K562 (cell line): ENCODE measurements around the gene LAMA4. TPM values are rescaled to one million over a fixed set of nuclear protein-coding genes. Genes with fewer than 3 reads are reported as not detected.
A peak's percentile ranks its signal among the peaks of the same experiment; 100 is the strongest.

Source experiments
- ATAC-seq: fragments of 200-7000 bp; cut with Tn5 transposase; 3 replicates; pipeline ENCODE4 v1.9.1; 2020; ENCODE audit warnings: moderate library complexity
- BruUV-seq: library from RNA; stranded (reverse); fragments of 400-500 nt; replicated peaks from 2 replicates; lab custom pipeline; 2021; lab: Mats Ljungman, UMichigan
- CTCF ChIA-PET: fragments of 300-600 bp; formaldehyde crosslinking; extraction: SDS; loops from one replicate; lab custom pipeline; 2021; ENCODE audit warnings: low intra/inter-chr PET ratio; lab: Yijun Ruan, JAX
- POLR2A ChIA-PET: fragments of 300-600, 350-650 bp; sonication (Branson Sonifier 250); formaldehyde crosslinking; extraction: SDS; loops from one replicate; lab custom pipeline; 2021; ENCODE audit warnings: antibody characterized with exemption, inconsistent platforms; lab: Yijun Ruan, JAX
- DNase-seq, 4 experiments: peaks; one replicate each; pipeline versions ENCODE4 v3.0.0 to v3.0.0-alpha.2; 2011 to 2018; ENCODE audit warnings: low spot score in 3 of 4, mixed read lengths in 3 of 4; ENCODE audit errors: extremely low read depth in 1 of 4
- FAIRE-seq: peaks from 2 replicates; lab custom pipeline; 2011; peaks lifted over from hg19 to GRCh38; lab: Jason Lieb, UNC
- H2AFZ ChIP-seq: 2 replicates; pipeline ENCODE4 v1.6.0; 2011; ENCODE audit warnings: low read depth, low read length, control low read depth, inconsistent platforms
- H3K27ac ChIP-seq: fragments of 200-600 bp; 3 replicates; pipeline ENCODE4 v1.8.0; 2011; ENCODE audit warnings: low read depth, mild to moderate bottlenecking, control low read depth, inconsistent platforms, low read length, moderate library complexity, mixed read lengths; ENCODE audit errors: extremely low read depth
- H3K27me3 ChIP-seq, 2 experiments: fragments of 300-600 bp in 1 of 2; 2 replicates in 1 of 2; 3 replicates in 1 of 2; pipeline versions ENCODE4 v1.6.0 to v1.8.0; 2011; ENCODE audit warnings: inconsistent platforms in 2 of 2, low read length in 2 of 2, mild to moderate bottlenecking in 1 of 2, mixed read lengths in 1 of 2, moderate library complexity in 1 of 2; ENCODE audit not compliant: control insufficient read depth in 2 of 2, insufficient read depth in 2 of 2
- H3K36me3 ChIP-seq: fragments of 300-600 bp; 3 replicates; pipeline ENCODE4 v1.8.0; 2011; ENCODE audit warnings: mild to moderate bottlenecking, low read length, inconsistent platforms; ENCODE audit not compliant: control insufficient read depth, insufficient read depth
- H3K4me1 ChIP-seq, 2 experiments: fragments of 200-600 bp in 1 of 2; replicated peaks in 1 of 2; 2 replicates in 1 of 2; 3 replicates in 1 of 2; pipeline versions ENCODE4 v1.5.1 to v1.8.0; 2011; ENCODE audit warnings: inconsistent platforms in 2 of 2, low read length in 2 of 2, mild to moderate bottlenecking in 1 of 2, mixed read lengths in 1 of 2, moderate library complexity in 1 of 2; ENCODE audit not compliant: control insufficient read depth in 2 of 2, insufficient read depth in 2 of 2
- H3K4me2 ChIP-seq: 2 replicates; pipeline ENCODE4 v1.6.1; 2011; ENCODE audit warnings: low read length, control low read depth, inconsistent platforms, mixed read lengths; ENCODE audit not compliant: insufficient read depth
- H3K4me3 ChIP-seq: fragments of 200-600 bp; sonication (generic), shearing (Covaris generic); 2 replicates; pipeline ENCODE4 v1.5.1; 2016; ENCODE audit warnings: control low read depth, inconsistent platforms
- H3K79me2 ChIP-seq: fragments of 200-600 bp; 3 replicates; pipeline ENCODE4 v1.8.0; 2011; ENCODE audit warnings: low read length, inconsistent platforms; ENCODE audit not compliant: control insufficient read depth, insufficient read depth
- H3K9ac ChIP-seq, 2 experiments: 2 replicates each; pipeline versions ENCODE4 v1.6.0 to v1.6.1; 2011; ENCODE audit warnings: low read depth in 2 of 2, low read length in 2 of 2, control low read depth in 1 of 2, inconsistent platforms in 1 of 2, mild to moderate bottlenecking in 1 of 2, mixed read lengths in 1 of 2; ENCODE audit not compliant: insufficient read depth in 1 of 2
- H3K9me1 ChIP-seq: one replicate; pipeline ENCODE4 v1.6.0; 2011; ENCODE audit warnings: inconsistent platforms, mild to moderate bottlenecking, low read length, moderate library complexity; ENCODE audit not compliant: control insufficient read depth, insufficient read depth
- H3K9me3 ChIP-seq: replicated peaks from 2 replicates; pipeline ENCODE4 v1.5.1; 2011; ENCODE audit warnings: low read depth, low read length, inconsistent platforms; ENCODE audit not compliant: control insufficient read depth, insufficient read depth
- H4K20me1 ChIP-seq: replicated peaks from 2 replicates; pipeline ENCODE4 v1.6.1; 2011; ENCODE audit warnings: low read length, inconsistent platforms, mixed read lengths; ENCODE audit not compliant: control insufficient read depth, insufficient read depth
- ATF3 ChIP-seq, 2 experiments: fragments of 450-650 bp in 1 of 2; sonication (generic) in 1 of 2; formaldehyde crosslinking in 1 of 2; IDR thresholded peaks in 1 of 2; conservative IDR thresholded peaks in 1 of 2; 2 replicates each; pipeline versions ENCODE4 v1.6.1 to v1.8.1; 2016 to 2023; ENCODE audit warnings: mild to moderate bottlenecking in 2 of 2, moderate library complexity in 2 of 2, inconsistent platforms in 1 of 2, missing genetic modification reagents in 1 of 2
- CTCF ChIP-seq, 3 experiments: IDR thresholded peaks in 2 of 3; conservative IDR thresholded peaks in 1 of 3; 2 replicates each; pipeline ENCODE4 v1.5.1; 2011 to 2012; ENCODE audit warnings: low read length in 3 of 3, mild to moderate bottlenecking in 3 of 3, control low read depth in 2 of 3, improper control_type of control experiment in 1 of 3, inconsistent platforms in 1 of 3, low read depth in 1 of 3, mixed read lengths in 1 of 3, moderate library complexity in 1 of 3; ENCODE audit not compliant: insufficient read depth in 2 of 3
- FOXJ3 ChIP-seq: sonication (generic); formaldehyde crosslinking; IDR thresholded peaks from 2 replicates; pipeline ENCODE4 v1.4.0; 2020; ENCODE audit warnings: mild to moderate bottlenecking, missing genetic modification reagents
- HDAC3 ChIP-seq: fragments of 450-650 bp; IDR thresholded peaks from 2 replicates; pipeline ENCODE4 v1.6.1; 2018; ENCODE audit warnings: borderline replicate concordance, mild to moderate bottlenecking, moderate library complexity; ENCODE audit not compliant: partially characterized antibody
- MAZ ChIP-seq, 2 experiments: fragments of 450-650 bp in 1 of 2; sonication (generic) in 1 of 2; formaldehyde crosslinking; IDR thresholded peaks in 1 of 2; conservative IDR thresholded peaks in 1 of 2; 2 replicates each; pipeline versions ENCODE4 v1.4.0 to v1.5.0; 2020; ENCODE audit warnings: mild to moderate bottlenecking in 1 of 2, missing genetic modification reagents in 1 of 2
- NFRKB ChIP-seq: fragments of 450-650 bp; IDR thresholded peaks from 2 replicates; pipeline ENCODE4 v1.6.1; 2016; ENCODE audit warnings: low read depth
- WGBS: fragments of 100-300 bp; shearing (Covaris generic); methylation state at CpG from one replicate; pipeline ENCODE4 v1.1.6; 2016; ENCODE audit warnings: low coverage, mixed read lengths; ENCODE audit not compliant: insufficient coverage; ENCODE audit errors: missing lambda C conversion rate; 5-methylcytosine and 5-hydroxymethylcytosine counted together
- in situ Hi-C: fragments of 300-500 bp; cut with MboI; formaldehyde crosslinking; loops from 4 replicates; pipeline ENCODE4 v1.15.0; 2018; ENCODE audit warnings: inconsistent platforms, mixed read lengths
- intact Hi-C: fragments of 100-400 bp; cut with micrococcal nuclease; formaldehyde crosslinking; loops from 2 replicates; pipeline ENCODE4 v1.14.2; 2022
- polyA plus RNA-seq, 8 experiments: library from polyadenylated mRNA; depleted of rRNA in 4 of 8; stranded (reverse) in 5 of 8; unstranded in 3 of 8; fragments of >200 nt; fragmentation: Nextera tagmentation in 2 of 8; fragmentation: Illumina TruSeq in 1 of 8; extraction: Ambion mirVana in 2 of 8; extraction: Trizol in 1 of 8; gene quantifications; 2 replicates each; pipeline versions ENCODE4 v1.2.1 to v1.2.3, GENCODE V29; 2011 to 2014; ENCODE audit warnings: inconsistent platforms in 1 of 8, missing spikeins in 1 of 8
- total RNA-seq, 7 experiments: library from RNA; depleted of rRNA in 6 of 7; stranded (reverse); fragments of >200 nt in 6 of 7; fragmentation: Illumina TruSeq in 2 of 7; extraction: Trizol in 2 of 7; gene quantifications; 2 replicates each; pipeline versions ENCODE4 v1.2.1 to v1.2.3, GENCODE V29; 2011 to 2021; ENCODE audit warnings: low replicate concordance in 1 of 7

The LAMA4 gene
- total and polyA plus RNA-seq, 9 of the 15 experiments (the other 6 are each of a cell fraction or from before 2014, with no cell fraction given), result 0.05 to 2.9 (median 0.51) TPM

GRCh38 chr6:112117554-112117953, 136.8 kb downstream of the LAMA4 start (continued):
- no peak for TF ChIP-seq HDAC3
- TF ChIP-seq NFRKB, result no peak
- no peak for TF ChIP-seq MAZ (CRISPR knock-in tag; conservative IDR thresholded peaks at IDR 0.05 in 1 of 2, IDR thresholded peaks at IDR 0.05 in 1 of 2)
- peak; percentile 67 for TF ChIP-seq ATF3 (IDR thresholded peaks at IDR 0.05)
- TF ChIP-seq ATF3 (CRISPR knock-in tag; conservative IDR thresholded peaks at IDR 0.05), result no peak

GRCh38 chr6:112116221-112116620, 138.1 kb downstream of the LAMA4 start:
- Histone ChIP-seq H3K36me3 (no peaks in the 10 kb centered on the region), H2AFZ (no peak overlapping the region), H3K9me3 (no peaks in the 10 kb centered on the region), H3K27ac (no peak overlapping the region), H3K27me3 (no peaks in the 10 kb centered on the region; a peak in 1 of 5 replicates), H3K9ac (no peak overlapping the region), H3K4me2 (no peak overlapping the region), H4K20me1 (no peaks in the 10 kb centered on the region), H3K9me1 (no peaks in the 10 kb centered on the region), H3K79me2 (no peaks in the 10 kb centered on the region), H3K4me3 (no peak overlapping the region), H3K4me1 (no peaks in the 10 kb centered on the region; a peak in 1 of 5 replicates)
- peak in 2 of 4 experiments; percentile 5 to 10 for DNase-seq
- in situ Hi-C loops, result no loop called here
- no peak for FAIRE-seq
- CTCF ChIA-PET, result no interaction called here
- ATAC-seq, result peak; percentile 73
- whole genome bisulfite sequencing, result 29% methylated on average over 1 of the region's 1 CpG
- TF ChIP-seq FOXJ3 (CRISPR knock-in tag), result no peak
- TF ChIP-seq CTCF (IDR thresholded peaks at IDR 0.05 in 2 of 3, conservative IDR thresholded peaks at IDR 0.05 in 1 of 3; ENCODE audit: insufficient read depth in 2 of 3, low read depth in 1 of 3, low read length in 3 of 3), result 0 out of 6 replicates have a peak, but pooled peaks of 1 of the 3 experiments have one; percentile 27
- TF ChIP-seq, all 486 proteins: peak for 1
- no TSS peak for BruUV-seq
- POLR2A ChIA-PET, result interaction anchor here (0.9 kb wide), 1 partner anchor 18 kb away, joined by 3 read pairs; no protein-coding TSS in a partner anchor
- intact Hi-C loops, result no loop called here
